Measurements from ENCODE around the gene RASA3.
"Not testable (repeated sequence)": the region's sequence is repeated elsewhere in the genome, so short reads cannot be mapped to it uniquely, and the experiment has no call there.

Gene RASA3

DNA sequence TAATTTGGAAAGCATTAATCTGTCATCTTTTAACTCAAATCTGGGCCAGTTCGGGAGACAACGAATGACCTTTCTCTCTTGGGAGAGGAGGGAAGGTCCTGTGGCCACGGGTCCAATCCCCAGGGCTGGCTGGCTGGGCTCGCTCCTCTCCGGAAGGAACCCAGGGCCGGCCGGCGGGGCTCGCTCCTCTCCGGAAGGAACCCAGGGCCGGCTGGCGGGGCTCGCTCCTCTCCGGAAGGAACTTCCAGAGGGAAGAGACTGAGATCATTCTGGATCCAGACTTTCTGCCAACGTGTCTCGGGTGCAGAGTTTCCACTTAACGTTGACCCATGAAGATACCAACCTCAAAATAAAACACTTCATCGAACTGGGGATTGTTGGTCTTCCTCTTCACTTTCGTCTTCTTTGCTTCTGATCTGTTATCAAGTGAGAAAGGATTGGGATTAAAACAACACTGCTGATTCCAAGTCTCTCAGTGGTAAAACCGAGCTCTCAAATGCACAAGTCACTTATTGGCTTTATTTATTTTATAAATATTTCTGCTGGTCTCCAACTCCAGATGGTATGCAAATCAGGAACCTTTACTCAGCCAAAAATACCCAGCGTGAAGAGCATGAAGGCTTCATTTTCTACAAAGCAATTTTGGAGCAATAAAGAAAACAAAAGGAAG is 105.2 kb downstream of the RASA3 start:
- DNase-seq = no peak

DNA sequence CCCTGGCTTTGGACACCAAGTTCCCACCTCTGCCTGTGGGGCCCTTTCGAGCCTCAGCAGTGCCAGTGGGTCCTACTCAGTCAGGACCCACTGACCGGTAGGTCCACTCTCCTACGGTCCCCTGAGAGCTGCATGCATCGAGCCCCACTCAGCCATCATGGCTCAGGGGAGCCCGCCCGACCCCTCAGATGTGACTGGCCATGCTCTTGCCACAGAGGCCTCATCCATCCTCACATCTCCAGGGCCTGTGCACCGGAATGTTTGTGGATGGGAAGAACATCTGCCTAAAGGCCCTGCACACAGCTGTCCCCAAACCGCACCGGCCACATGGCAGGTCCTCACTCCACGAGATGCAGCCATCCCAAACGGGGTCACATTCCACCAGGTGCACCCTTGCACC is 105.9 kb downstream of the RASA3 start:
- no peak for DNase-seq

DNA sequence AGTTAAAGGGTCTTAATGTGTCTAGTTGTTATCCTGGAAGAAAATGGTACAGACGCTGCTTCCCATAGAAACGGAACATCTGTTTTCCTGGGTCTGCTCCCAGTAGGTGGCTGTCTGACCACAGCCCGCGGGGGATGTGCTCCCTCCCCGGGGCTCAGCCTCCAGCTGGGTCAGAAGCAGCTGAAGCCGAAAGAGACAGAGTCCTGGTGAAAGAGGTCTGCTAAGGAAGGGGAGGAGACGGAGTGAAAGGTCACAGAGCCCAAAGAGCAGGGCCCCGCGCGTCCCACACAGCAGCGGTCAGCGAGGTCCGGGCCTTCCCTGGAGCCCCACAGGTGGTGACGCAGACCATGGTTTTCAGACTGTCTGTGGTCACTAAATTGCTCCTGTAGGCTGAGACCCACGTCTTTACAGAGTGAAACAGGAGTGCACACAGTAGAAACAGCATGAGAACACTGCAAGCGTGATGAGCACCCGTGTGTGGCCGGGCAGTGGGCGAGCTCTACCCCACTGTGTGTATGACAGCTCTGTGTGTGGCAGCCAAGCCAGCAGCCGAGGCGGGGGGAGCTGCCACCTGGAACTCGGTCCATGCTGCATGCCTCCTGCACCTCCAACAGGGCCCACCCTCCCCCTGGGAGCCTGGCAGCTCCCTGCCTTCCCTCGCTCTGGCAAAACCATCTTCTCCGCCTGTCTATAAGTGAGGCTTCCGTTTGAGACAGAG is 106.5 kb downstream of the RASA3 start:
- DNase-seq = no peak

DNA sequence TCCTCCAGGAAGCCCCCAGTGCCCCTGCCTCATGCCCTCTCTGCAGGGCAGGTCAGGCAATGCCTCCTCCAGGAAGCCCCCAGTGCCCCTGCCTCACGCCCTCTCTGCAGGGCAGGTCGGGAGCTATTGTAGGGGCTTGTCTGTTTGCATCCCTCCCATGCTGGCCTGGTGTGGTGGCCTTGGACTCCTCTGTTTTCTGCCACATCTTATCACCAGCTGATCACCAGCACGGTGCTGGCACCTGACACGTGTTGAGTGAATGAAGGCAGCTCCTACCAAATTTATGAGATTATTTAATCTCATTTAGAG is 107.1 kb downstream of the RASA3 start:
- no peak for DNase-seq

DNA sequence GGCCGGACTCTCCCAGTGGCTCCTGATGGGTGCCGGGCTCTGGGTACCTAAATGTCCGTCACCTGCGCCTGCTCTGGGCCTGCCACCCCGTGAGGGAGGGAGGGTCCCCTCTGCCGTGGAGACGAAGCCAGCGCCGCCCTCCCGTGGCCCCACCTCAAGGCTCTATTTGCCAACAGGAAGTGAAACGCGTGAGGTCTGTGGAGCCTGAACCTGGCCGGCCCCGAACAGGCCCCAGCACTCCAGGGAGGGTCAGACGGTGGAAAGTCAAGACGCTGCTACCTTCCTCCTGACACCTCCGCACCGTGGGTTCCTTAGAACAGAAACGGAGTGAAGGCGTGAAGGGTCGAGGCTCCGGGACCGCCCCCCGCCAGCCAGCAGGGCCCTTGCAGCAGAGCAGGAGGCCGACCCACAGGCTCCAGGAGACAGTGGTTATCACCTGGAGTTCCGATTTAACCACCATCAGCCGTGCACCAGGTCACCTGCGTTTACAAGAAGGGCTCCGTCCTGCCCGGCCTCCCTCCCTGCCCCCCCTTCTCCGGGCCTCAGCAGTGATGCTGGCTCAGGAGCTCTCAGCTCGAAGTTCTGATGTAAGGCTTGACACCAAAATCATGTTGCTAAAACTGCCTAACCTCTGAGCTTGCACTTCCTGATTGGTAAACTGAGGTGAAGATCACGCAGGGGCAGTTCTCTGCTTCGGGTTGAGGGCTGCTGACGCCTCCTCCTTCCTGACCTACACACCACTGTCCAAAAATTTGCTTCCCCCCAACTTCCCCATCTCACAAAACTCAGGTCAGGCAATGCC is 107.6 kb downstream of the RASA3 start:
- DNase-seq = no peak

DNA sequence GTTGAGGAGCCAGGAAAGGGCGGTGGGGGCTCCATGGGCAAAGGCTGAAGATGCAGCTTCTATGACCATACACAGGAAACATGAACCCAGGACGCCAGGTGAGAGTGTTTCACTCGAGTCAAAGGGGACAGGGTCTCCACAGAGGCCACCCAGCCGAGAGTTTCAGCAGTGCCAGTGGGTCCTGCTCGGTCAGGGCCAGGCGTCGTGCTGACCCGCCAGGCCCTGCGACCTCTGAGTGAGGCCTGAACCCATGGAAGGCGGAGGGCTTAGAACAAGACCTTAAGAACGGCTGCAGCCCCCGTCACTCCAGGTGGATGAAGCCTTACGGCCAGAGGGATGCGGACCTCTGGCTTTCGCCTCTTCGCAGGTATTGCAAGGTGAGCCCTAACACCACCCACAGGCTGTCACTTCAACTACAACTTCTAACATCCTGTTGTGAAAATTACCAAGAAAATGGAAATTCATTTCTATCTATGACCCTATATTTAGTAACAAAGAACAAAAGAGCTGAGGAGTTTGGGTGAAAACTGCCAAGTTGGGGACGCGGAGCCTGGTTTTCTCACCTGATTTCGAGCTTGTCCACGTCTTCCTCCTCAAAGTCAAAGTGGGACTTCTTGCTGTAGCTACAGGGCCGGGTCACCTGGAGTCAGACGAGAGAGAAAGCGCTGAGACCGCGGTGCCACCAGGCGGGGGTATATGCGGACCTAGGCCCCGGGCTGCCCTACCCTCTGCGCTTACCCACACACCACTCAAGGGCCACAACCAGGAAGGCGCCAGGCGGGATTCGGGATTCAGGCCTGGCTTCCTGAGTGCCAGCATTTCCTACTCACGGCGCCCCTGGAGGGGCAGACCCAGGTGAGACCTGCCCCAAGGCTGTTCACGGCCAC is 108.5 kb downstream of the RASA3 start:
- DNase-seq = no peak

DNA sequence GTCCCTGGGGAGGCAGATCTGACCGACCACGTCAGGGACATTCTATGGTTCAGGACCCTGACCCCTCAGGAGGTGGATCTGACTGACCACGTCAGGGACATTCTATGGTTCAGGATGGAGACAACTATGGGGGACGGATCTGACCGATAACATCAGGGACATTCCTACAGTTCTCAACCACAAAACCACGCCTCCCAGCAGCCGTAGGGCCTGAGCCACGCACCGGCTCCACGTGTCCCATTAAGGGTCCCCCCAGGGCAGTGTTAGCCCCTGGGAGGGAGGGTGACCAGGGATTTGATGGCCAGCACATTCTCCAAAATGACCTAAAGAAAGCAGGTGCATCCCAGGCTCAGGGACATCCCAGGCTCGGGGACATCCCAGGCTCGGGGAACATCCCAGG is 109.5 kb downstream of the RASA3 start:
- DNase-seq = no peak

DNA sequence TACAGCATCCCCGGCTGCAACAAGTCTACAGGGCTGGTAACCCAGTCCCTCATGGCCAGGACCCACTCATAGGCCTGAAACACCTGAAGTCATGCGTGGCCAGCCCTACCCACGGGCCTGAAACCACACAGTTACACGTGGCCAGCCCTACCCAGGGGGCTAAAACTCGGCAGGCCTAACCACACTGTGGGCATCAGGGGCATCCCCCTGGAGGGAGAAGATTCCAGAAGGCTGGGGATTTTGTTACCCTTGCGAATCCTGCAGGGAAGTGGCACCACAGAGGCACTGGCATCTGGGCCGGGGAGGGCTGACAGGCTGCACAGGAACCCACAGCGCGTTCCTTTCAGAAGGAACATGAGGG is 110.1 kb downstream of the RASA3 start:
- DNase-seq = no peak

DNA sequence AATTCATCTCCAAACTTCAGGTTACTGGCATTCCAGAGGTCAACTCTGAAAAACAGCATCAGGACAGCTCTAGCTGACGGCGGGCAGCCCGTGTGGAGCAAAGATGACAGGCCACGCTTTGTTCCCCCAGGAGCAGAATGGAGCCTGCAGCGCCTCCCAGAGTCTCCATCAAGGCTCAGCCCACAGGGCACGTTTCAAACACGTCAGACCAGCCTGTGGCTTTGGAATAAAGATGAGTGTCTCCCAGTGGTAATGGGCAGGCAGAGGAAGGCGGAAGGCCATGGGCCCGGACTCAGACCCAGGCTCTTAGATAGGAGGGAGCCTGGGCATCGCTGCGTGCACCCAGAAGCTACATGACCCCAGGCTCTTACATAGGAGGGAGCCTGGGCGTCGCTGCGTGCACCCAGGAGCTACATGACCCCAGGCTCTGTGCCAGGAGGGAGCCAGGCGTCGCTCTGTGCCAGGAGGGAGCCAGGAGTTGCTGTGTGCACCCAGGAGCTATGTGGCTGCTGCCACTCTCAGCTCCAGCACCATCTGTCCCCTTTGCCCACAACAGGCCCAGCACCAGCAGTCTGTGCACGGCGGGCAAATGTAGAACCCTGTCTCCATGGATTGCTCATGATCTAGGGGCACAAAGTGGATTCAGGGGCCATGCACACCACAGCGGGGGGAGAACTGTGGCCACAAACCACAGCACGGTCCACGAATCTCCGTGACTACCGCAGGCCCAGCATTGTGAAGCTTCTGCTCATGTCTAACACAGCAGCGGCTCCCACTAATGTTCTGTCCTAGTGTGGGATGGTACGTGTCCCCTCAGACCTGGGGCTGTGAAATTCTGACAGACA is 110.7 kb downstream of the RASA3 start:
- no peak for DNase-seq

DNA sequence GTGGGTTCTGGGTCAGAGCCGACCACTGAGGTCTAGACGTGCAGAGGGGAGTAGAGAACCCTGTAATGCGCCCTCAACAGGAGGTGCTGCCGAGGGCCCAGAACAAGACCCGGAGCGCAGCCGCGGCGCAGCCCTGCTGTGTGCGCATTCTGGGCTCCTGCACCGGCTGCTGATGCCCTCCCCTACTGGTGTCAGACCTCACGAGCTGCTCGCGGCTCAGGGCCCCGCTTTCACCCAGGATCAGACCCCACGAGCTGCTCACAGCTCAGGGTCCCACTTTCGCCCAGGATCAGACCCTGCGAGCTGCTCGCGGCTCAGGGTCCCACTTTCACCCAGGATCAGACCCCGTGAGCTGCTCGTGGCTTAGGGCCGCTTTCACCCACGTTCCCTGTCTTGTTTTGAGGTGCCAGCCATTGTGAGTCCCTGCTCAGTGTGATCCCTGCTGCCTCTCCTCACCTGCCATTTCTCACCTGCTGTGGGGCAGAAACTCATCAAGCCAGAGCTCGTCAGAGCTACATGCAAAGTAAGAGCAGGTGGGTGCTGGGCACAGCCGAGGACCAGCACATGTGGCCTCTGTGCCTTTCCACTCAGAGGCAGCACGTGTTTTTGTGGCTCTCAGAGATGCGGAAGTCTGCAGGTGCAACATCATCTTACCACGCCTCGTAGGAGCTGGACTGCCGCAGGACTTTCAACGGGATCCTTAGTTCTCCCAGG is 111.5 kb downstream of the RASA3 start:
- DNase-seq = peak; percentile 34

DNA sequence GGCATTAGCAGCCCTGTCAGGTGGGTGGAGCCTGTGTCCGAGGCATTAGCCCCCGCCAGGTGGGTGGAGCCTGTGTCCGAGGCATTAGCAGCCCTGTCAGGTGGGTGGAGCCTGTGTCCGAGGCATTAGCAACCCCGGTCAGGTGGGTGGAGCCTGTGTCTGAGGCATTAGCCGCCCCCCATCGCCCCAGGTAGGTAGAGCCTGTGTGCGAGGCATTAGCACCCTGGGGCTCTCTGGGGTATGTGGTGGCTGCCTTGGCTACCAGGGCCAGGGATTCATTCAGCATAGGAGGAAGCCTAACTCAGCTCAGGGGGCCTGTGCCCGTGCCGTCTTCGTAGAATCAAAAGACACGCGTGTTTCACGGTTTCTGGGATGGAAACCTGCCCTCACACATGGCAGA is 112.3 kb downstream of the RASA3 start:
- not testable (repeated sequence) for DNase-seq

DNA sequence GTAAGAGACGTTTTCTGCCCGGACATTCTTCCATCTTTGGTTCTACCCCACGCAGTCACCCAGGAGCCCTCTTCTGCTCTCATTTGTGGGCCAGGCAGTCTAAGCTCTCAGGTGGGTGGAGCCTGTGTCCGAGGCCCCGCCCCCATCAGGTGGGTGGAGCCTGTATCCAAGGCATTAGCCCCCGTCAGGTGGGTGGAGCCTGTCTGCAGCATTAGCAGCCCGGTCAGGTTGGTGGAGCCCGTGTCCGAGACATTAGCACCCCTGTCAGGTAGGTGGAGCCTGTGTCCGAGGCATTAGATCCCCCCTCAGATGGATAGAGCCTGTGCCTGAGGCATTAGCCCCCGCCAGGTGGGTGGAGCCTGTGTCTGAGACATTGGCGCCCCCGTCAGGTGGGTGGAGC is 113.1 kb downstream of the RASA3 start:
- DNase-seq = no peak

DNA sequence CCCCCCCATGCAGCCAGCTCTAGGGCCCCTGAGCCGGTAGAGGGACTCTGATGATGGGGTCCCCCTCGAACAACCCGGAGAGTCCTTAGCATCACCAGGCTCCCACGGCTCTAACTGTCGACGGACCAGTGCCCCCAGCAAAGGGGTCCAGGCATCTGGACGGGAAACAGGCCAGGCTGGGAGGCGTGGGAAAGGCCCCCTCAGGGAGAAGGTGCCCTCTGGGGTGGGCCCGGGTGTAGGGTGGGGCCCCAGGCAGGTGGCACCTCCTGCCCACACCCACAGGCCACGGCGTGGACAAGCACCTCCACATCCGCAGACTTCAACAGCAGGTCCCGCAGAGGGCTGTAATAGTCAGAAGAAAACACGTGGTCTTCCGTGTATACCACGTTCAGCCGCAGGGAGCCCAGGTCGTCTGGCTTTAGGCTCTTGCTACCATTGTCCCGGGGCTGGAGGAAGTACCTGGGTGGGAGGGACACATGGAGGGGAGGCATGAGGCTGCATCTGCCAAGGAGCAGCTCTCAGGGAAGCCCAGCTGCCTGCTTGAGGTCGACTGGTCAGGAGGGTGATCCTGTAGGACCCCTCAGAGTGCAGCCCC is 113.9 kb downstream of the RASA3 start:
- no peak for DNase-seq

DNA sequence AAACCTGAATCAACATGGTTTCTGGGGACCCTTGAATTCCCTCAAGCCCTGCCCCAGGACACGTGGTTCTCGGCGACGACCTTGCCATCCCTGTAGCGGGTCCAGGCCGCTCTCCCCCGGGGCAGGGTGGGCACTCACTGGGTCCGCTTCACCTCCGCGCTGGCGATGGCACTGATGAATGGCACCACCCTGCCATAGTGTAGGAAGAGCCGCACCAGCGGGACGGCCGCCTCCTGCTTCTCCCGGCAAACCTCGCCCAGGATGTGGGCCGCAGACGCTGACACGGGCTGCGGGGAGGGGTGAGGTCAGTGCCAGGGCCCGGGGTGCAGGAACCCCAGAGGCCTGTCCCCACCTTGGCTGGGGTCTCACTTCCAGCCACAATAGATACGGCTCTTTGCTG is 114.5 kb downstream of the RASA3 start:
- DNase-seq = no peak

DNA sequence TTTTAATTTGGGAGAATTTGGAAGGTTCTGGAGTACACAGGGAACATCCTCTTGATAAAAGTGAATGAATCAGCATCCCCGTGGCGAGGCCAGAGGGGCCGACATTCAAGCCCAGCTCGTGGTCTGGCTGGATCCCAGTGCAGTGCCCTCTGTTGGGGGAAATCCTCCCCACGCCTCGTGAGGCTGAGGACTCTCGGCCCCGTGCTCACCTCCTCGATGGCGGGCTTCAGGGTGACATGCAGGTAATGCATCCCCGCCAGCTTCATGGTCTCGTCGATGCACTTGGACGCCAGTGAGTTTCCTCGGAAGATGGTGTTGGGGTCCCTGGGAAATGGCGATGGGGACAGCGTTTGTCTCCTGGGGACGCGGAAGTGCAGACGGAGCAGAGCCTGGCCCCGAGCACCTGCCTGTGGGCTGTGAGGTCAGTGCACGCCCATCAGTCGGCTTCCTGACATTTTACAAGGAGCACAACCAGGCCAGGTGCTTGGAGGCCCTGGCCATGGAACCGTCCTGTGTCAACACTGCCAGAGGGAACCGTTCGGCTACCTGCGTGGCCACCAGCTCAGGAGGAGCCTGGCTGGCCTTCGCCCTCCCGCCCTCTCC is 115.3 kb downstream of the RASA3 start:
- DNase-seq = no peak

DNA sequence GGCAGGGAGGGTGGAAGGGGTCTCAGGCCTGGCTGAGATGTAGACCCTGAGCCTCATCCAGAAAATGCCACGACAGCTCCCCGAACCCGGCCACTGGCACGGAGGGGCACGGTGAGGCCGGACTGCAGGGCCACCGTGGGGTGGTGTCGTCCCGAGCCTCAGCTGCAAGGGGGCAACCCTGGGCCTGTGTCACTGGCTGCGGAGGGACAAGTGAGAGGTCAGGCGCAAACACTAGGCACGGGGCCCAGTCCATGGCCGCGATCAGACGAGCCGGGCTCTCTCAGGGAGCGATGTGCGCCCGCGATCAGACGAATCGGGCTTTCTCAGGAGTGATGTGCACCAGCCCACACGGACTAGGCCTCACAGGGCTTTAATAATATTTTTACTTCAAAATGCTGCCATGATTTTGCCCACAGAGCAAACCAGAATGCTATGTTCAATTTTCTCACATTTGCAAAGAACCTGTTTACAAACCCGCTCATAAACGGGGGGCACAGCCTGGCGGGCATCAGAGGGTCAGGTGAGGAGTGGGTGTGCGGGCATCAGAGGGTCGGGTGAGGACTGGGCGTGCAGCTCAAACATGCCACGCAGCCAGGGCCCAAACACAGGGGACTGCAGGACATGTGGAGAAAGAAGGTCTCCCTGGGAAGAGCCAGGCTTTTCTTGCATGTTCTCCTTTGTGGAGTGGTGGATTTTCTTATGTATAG is 115.9 kb downstream of the RASA3 start:
- no peak for DNase-seq

DNA sequence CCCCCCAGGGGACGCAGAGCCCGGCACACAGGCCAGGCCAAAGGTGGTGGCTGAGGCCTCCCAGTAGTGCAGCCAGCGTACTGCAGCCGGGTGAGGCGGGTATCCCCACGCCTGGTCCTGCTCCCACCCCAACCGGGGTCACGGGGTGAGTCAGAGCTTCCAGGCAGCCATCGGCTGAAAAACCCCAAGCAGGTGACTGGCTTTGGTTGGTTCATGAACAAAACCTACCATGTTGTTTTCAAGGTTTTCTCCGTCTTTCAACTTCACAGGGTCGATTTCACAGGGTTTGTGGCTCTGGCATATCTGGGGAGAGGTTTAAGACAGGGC is 116.5 kb downstream of the RASA3 start:
- no peak for DNase-seq

DNA sequence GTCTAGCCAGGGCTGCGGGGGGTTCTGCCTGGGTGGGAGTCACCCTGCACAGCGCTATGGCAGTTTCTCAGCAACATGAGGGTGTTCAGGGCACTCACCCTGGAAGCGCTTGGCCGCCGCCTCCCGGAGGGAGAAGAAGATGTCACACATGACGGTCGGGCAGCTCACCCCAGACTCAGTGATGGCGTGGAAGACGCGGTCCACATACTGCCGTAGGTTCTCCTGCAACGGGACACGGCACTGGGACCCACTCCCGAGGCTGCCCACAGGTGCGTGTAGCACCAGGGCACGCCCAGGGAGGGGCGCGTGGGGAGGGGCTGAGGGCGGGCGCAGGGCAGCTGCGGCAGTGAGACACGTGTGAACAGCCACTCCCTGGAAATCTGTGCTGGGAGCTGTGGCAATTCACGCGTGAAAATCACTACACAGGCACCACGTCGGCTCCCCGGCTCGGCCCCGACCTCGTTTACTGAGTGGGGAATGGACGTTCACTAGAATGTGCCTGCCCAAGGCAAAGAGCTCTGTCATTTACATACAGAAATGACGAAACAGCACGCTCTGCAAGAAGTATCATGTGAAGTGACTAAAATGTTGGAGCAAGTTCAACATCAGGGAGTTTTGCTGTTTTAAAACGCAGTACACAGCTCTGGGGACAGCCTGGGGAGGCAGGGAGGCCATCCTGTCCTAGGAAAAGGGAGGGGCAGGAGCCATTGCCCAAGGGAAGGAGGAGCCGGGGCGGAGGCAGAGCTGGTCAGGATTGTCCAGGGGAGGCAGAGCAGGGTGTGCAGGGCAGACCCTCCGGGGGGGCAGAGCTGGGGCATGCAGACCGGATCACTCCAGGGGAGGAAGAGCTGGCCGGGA is 117.1 kb downstream of the RASA3 start:
- DNase-seq = no peak

DNA sequence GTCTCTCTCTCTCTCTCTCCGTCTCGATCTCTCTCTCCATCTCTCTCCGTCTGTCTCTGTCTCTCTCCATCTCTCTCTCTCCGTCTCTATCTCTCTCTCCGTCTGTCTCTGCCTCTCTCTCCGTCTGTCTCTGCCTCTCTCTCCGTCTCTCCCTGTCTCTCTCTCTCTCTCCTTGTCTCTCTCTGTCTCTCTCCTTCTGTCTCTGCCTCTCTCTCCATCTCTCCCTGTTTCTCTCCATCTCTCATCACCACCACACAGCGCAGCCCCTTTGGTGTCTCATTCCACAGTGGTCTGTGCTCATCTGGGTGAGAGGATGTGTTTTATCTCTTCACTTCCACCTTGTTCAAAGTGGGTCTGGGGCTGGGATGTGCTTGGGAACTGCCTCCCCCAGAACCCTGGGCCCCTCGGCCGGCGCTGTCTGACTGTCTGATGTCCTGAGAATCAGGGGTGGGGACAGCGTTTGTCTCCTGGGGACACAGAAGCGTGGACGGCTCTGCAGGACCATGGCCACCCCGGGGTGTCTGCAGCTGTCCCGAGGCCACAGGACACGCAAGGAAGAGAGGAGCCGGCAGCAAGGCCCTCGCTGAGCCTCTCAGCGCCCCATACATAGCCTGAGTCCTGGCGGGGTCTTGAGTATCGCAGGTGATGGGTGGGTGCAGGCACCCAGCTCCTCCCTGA is 118.3 kb downstream of the RASA3 start:
- DNase-seq = no peak
